Measurements from ENCODE around the gene SF1.

GRCh38 chr11:64714666-64715065 lies 63.7 kb downstream of the SF1 start:
- TF ChIP-seq CTCF (IDR thresholded peaks at IDR 0.05) (no peak), NR3C1 (CRISPR knock-in tag; conservative IDR thresholded peaks at IDR 0.05; ENCODE audit: low read depth) (no peak), ATF3 (CRISPR knock-in tag; conservative IDR thresholded peaks at IDR 0.05) (no peak), ETV6 (CRISPR knock-in tag; IDR thresholded peaks at IDR 0.05) (no peak), ZBTB21 (CRISPR knock-in tag; IDR thresholded peaks at IDR 0.05; ENCODE audit: borderline replicate concordance) (no peak)
